ENCODE results near the gene MECP2. TPM values are rescaled to one million over a fixed set of nuclear protein-coding genes. Genes with fewer than 3 reads are reported as not detected.

Gene MECP2
- total and polyA plus RNA-seq, 10 of the 15 experiments (the other 5 are each of a cell fraction or from before 2014, with no cell fraction given) = 1.3 to 32.7 (median 13.7) TPM

GRCh38 chrX:154126101-154126500 is 28.6 kb upstream of the MECP2 start (continued):
- TF ChIP-seq CEBPZ (IDR thresholded peaks at IDR 0.05; ENCODE audit: low read depth, low read length) = no peak

- no peak for TF ChIP-seq MYC (IDR thresholded peaks at IDR 0.05; ENCODE audit: insufficient read depth, insufficient read length, insufficient replicate concordance, low read length, severe bottlenecking)
- no peak for TF ChIP-seq FOXK2 (IDR thresholded peaks at IDR 0.05)
- TF ChIP-seq TCF3 (IDR thresholded peaks at IDR 0.05; ENCODE audit: borderline replicate concordance, insufficient read depth, low read depth, low read length) = no peak
- no peak for TF ChIP-seq MAX (IDR thresholded peaks at IDR 0.05; ENCODE audit: low read depth, low read length)
- TF ChIP-seq HCFC1 (IDR thresholded peaks at IDR 0.05; ENCODE audit: low read length) = no peak
- no peak for TF ChIP-seq FOXM1 (IDR thresholded peaks at IDR 0.05; ENCODE audit: low read depth, low read length)
- no peak for TF ChIP-seq STAT3 (IDR thresholded peaks at IDR 0.05; ENCODE audit: low read depth, low read length)
- no peak for TF ChIP-seq RELA (IDR thresholded peaks at IDR 0.05; ENCODE audit: borderline replicate concordance, partially characterized antibody)
- TF ChIP-seq NR2F1 (conservative IDR thresholded peaks at IDR 0.05) = no peak
- TF ChIP-seq POU2F2 (IDR thresholded peaks at IDR 0.05; ENCODE audit: borderline replicate concordance, low read depth, low read length) = no peak
- no peak for TF ChIP-seq RFX5 (IDR thresholded peaks at IDR 0.05; ENCODE audit: low read depth, low read length)
- TF ChIP-seq SKIL (IDR thresholded peaks at IDR 0.05; ENCODE audit: low read depth, poor library complexity, severe bottlenecking) = no peak
- ChIA-PET SMC1A (ENCODE audit: uncharacterized antibody, unreplicated experiment) (no interaction called here), RAD21 (ENCODE audit: unreplicated experiment) (interaction anchor here (0.6 kb wide), 1 partner anchor 367 kb away, joined by 3 read pairs; no protein-coding TSS in a partner anchor), POLR2A (no interaction called here), CTCF (interaction anchor here (0.6 kb wide), 1 partner anchor 73 kb away, joined by 3 read pairs; no protein-coding TSS in a partner anchor)
- Histone ChIP-seq H3K4me1 (ENCODE audit: control insufficient read depth, insufficient read depth, low read length) (no peaks in the 10 kb centered on the region), H3K4me3 (no peak overlapping the region), H3K9ac (ENCODE audit: control insufficient read depth, insufficient read depth, low read length) (no peak overlapping the region), H2AFZ (ENCODE audit: control insufficient read depth, low read depth, low read length) (no peak overlapping the region), H3K27ac (ENCODE audit: control insufficient read depth, insufficient read depth) (no peak overlapping the region), H3K36me3 (ENCODE audit: control insufficient read depth in 2 of 2, insufficient read depth in 2 of 2, low read length in 1 of 2) (no peaks in the 10 kb centered on the region), H3K79me2 (ENCODE audit: control insufficient read depth, insufficient read depth, low read length) (no peaks in the 10 kb centered on the region), H4K20me1 (ENCODE audit: control insufficient read depth, insufficient read depth) (no peaks in the 10 kb centered on the region), H3K9me3 (replicated peaks; ENCODE audit: control insufficient read depth, insufficient read depth, low read length) (no peaks in the 10 kb centered on the region; the same call in 2 of the 3 replicates), H3K4me2 (ENCODE audit: control insufficient read depth, insufficient read depth) (no peak overlapping the region), H3K27me3 (replicated peaks in 1 of 2; ENCODE audit: control insufficient read depth in 2 of 2, insufficient read depth in 2 of 2, low read length in 1 of 2) (no peaks in the 10 kb centered on the region)
- WGBS (ENCODE audit: insufficient coverage, insufficient replicate concordance, low lambda C conversion rate, missing lambda C conversion rate) = 72% methylated on average over 17 of the region's 30 CpGs
- ATAC-seq (no peak), FAIRE-seq (no peak), DNase-seq (ENCODE audit: low read depth, low spot score) (no peak)
- no TSS peak for BruUV-seq (replicated peaks)
- intact Hi-C loops (cut with micrococcal nuclease; ENCODE audit: unreplicated experiment) (no loop called here), in situ Hi-C loops (cut with MboI) (loop anchor here (25.0 kb wide), 3 partner anchors 187 to 1287 kb away; partner anchors contain the start of genes G6PD and IKBKG)
Measured at GRCh38 chrX:154125391-154126040, 28.0 kb upstream of the MECP2 start.

All from GM12878 (cell line).